D721Med (cell line): ENCODE data around the gene ITGB8.

ENCODE experiments used
- DNase-seq: peaks from one replicate; pipeline ENCODE4 v3.0.0; 2011; ENCODE audit warnings: low spot score; ENCODE audit not compliant: insufficient read length
- FAIRE-seq: peaks from 2 replicates; lab custom pipeline; 2011; peaks lifted over from hg19 to GRCh38; lab: Jason Lieb, UNC
- TF ChIP-seq, protein P1 (sequence below): IDR thresholded peaks from 2 replicates; pipeline ENCODE4 v1.5.1; 2012; ENCODE audit warnings: mild to moderate bottlenecking, control low read depth; ENCODE audit not compliant: insufficient read depth; ENCODE audit errors: missing control alignments

The ITGB8 gene

DNA sequence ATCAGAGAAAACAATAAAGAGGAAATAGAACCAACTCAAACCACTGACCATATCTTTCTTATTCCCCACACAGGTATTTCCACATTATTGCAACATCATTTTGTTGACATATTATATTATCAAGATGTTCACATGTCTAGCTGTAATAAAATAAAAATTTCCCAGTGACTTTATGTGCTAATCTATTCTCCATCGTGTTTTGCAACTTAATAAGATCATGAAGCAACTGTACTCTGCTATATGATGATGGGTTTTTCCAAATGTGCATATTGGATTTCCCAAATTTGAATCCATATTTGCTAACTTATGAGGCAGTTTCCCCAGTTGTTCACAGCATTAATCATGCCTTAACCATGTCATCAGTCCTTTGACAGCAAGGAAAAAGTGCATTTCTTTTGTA is 127.8 kb downstream of the ITGB8 start:
- TF ChIP-seq, protein P1, sequence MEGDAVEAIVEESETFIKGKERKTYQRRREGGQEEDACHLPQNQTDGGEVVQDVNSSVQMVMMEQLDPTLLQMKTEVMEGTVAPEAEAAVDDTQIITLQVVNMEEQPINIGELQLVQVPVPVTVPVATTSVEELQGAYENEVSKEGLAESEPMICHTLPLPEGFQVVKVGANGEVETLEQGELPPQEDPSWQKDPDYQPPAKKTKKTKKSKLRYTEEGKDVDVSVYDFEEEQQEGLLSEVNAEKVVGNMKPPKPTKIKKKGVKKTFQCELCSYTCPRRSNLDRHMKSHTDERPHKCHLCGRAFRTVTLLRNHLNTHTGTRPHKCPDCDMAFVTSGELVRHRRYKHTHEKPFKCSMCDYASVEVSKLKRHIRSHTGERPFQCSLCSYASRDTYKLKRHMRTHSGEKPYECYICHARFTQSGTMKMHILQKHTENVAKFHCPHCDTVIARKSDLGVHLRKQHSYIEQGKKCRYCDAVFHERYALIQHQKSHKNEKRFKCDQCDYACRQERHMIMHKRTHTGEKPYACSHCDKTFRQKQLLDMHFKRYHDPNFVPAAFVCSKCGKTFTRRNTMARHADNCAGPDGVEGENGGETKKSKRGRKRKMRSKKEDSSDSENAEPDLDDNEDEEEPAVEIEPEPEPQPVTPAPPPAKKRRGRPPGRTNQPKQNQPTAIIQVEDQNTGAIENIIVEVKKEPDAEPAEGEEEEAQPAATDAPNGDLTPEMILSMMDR = no peak
- FAIRE-seq (no peak), DNase-seq (no peak)

DNA sequence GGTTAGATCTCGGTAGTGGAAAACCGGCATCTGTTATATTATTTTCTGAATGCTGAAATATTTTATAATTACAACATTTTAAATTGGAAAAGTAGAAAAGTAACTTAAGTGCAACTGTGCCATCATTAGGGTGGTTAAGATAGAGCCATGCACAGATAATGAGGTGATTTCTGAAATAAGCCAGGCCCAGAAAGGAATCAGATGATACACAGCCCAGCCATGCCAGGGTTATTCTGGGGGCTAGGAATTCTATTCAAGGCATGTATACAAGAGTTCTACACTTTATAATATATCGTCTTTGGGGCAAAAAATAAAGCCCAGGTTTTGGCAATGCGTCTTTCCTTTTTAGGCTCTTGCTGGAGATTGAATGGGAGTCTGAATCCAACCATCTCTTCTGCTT is 128.7 kb downstream of the ITGB8 start:
- TF ChIP-seq, protein P1 = no peak
- FAIRE-seq (no peak), DNase-seq (no peak)

DNA sequence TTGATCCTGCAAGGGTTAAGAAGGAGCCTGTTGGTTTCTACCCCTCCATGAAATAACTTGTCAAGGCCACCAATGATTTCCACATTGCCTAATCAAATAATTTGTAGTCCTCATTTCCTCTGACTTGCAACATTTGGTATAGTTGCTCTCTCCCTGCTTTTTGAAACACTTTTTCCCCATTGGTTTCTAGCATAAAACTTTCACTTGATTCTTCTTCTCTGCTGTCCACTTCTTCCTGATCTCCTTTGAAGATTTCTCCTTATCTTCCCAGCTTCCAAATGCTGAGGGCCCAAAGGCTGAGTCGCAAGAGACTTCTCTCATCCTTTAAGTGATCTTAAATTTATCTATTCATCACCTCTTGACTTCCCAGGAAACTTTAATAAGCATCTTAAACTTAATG is 134.2 kb downstream of the ITGB8 start:
- FAIRE-seq (no peak), DNase-seq (no peak)
- TF ChIP-seq, protein P1 = no peak
